GM18873 (cell line): ENCODE measurements around the gene ARHGEF10L.

Experiments
- ATAC-seq: cut with Tn5 transposase; IDR thresholded peaks from one replicate; pipeline ENCODE4 v1.9.1; 2021; ENCODE audit warnings: mild to moderate bottlenecking, moderate library complexity, moderate number of reproducible peaks; ENCODE audit not compliant: unreplicated experiment, low FRiP score

Gene ARHGEF10L

DNA sequence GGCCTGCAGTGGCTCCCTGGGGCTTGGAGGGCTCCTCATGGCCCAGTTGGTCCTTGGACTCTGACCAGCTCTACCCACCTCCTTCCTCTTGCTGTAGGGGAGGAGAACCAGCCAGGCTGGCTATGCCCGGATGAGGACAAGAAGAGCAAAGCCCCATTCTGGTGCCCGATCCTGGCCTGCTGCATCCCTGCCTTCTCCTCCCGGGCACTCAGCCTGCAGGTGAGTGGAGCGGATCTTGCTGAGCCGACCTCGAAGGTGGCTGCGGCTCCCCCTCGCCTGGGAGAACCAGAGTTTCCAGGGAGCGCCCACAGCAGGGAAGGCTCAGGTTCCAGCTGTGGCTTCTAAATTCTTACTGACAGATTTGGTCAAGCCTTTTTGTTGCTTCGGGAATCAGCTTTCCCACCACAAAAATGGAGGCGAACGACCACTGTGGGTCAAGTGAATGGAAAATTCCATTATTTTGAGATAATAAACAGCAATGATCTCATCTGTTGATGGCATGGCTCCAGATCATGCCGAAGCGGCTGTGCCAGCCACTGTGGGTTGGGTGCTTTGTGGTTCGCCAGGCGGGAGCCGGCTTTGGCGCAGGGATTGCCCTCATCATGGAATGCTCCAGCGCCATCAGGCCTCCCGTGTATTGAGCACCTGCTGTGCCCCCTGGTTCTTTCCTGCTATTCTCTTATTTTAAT lies 109.1 kb downstream of the ARHGEF10L start:
- ATAC-seq = no peak

DNA sequence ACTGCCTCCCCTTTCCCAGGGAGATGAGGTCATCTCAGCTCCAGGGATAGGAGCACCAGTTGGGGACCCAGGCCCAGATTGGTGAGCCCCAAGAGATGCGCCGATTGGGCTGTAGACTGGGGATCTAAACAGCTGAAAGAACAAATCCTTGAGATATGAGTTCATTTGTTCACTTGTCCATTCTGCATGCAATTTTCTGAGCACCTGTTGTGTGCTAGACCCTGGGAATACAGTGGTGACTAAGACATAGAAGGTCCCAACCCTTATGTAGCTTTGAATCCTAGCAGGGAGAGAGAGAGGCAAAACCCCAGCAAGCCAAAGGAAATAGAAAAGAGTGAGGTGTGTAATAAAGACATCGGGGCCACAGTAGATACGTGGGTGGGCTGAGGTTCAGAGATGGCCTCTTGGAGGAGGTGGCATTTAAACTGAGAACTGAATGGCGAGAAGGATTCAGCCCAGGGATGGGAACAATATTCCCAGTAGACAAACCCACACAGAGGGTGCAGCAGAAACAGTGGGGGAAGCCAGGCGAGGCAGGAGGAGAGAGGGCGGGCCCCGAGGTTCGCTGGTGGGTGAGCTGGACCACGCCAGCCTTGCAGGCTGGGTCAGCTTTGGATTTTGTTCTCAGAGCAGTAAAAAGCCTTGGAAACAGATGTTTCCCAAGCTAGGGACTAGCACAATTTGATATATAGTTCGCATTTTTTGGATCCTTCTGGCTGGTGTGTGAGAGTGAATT lies 110.0 kb downstream of the ARHGEF10L start:
- ATAC-seq = no peak

DNA sequence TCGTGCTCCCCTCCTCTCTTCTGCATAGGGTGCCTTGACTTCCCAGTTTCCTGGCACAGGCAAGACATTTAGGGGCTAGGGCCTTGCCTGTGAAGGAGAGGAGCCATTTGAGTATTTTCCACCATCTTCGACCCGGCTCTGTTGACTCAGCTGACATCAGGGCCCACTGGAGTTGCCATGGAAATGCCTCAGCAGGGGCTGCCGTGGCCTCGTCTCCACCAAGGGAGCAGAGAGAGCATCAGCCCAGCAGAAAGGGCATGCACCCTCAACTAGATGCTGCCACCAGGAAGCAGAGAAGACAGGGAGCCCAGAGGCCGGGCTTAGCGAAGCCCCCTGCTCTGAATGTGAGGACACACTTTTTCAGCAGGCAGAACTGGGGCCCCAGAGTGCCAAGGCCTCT lies 113.8 kb downstream of the ARHGEF10L start:
- no peak for ATAC-seq

DNA sequence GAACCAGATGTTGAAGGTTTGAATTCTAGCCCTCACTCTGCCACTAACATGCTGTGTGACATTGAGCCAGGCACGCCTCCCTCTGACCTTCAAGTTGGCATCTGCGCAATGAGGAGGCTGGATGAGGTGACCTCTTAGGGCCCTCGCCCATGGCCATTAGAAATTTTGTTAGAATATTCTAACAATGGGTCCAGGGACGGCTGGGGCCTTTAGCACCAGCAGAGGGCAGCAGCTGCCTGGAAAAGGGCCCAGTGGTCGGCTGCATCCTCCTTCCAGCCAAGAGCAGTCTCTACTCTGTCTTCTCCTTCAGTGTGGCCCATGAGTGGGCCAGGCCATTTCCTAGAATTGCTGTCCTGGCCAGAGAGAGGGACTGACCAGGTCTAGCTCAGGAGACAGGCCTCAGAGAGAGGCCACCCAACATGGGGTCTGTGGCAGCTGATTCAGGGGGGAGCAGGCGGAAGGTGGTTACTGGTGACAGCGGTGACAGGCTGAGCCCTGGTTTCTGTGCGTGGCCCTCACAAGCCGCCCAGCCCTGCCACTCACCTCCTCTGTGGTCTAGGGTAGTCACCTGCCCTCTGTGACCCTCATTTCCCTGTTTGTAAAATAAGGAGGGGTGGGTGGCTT lies 114.3 kb downstream of the ARHGEF10L start:
- ATAC-seq = no peak

DNA sequence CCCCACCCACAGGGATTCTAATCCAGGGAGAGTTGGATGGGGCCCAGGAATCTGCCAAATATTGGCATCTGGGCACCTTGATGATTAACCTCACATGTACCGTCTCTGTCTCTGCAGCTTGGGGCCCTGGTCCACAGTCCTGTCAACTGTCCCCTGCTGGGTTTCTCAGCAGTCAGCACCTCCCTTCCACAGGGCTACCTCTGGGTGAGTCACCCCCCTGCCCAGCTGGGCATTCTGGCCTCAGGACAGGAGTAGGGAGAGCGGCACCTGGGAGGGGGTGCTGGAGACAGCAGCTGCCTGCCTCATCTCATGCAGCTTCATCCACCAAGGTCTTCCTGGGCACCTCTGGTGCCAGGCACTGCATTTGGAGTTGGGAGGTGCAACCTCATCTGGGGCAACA lies 115.0 kb downstream of the ARHGEF10L start:
- ATAC-seq = no peak

DNA sequence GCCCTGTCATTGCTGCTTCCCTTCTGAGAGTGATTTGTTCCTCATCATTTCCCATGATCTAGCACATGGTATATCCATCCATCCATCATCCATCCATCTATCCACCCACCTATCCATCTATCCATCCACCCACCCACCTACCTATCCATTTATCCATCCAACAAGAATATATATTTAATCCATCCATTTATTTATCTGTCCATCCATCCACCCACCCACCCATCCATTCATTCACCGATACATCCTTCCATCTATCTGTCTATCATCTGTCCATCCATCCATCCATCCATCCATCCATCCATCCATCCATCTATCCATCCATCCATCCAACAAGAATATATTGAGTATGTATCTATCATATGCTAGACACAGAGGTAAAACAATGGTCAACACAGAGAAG lies 115.7 kb downstream of the ARHGEF10L start:
- no peak for ATAC-seq

DNA sequence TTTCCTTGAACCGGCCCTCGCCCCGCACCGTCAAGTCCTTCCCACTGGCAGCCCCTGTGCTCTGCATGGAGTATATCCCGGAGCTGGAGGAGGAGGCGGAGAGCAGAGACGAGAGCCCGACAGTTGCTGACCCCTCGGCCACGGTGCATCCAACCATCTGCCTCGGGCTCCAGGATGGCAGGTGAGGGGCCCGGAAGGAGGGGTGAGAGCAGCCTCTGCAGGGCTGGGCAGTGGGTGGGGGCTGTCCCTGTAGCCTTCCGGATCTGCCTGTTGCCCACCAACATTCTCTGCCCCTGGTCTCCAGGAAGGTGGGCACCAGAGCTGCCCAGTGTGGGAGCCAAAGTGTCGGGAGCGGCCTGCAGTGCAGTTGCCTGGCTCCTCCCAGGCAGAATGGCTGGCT lies 116.4 kb downstream of the ARHGEF10L start:
- ATAC-seq = no peak

DNA sequence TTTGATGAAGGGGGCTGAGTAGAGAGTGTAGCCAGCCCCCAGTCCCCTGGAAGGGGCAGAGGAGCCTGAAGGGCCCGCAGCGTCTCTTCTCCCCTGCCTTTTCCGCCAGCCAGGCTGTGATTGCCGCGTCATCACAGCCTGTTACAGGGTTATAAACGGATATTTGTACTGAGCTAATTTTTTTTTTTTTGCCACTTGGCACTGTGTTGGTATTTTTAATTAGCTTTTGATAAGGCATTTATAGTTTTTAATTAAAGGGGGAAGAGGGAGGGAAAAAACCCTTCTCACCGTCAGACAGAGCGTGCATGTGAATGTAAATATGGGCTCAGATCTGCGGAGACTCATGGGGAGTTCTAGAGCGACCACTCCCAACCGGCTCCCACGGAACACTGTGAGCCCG lies 117.9 kb downstream of the ARHGEF10L start:
- ATAC-seq = no peak

DNA sequence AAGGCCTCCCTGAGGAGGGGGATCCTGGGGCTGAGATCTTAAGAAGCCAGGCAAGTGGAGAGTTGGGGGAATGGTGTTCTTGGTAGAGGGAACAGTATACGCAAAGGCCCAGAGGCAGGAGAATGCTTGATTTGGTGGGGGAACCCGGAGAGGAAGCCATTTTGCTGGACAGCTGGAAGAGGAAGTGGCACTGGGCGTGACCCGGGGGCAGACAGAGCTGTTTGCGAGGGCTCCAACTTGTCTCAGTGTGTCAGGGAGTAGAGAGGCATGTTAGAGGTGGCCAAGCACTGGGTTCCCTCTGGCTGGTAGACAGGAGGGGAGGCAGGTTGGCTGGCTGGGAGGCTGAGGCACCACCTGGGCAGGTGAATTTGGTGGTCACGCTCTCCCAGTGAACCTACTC lies 119.3 kb downstream of the ARHGEF10L start:
- no peak for ATAC-seq

DNA sequence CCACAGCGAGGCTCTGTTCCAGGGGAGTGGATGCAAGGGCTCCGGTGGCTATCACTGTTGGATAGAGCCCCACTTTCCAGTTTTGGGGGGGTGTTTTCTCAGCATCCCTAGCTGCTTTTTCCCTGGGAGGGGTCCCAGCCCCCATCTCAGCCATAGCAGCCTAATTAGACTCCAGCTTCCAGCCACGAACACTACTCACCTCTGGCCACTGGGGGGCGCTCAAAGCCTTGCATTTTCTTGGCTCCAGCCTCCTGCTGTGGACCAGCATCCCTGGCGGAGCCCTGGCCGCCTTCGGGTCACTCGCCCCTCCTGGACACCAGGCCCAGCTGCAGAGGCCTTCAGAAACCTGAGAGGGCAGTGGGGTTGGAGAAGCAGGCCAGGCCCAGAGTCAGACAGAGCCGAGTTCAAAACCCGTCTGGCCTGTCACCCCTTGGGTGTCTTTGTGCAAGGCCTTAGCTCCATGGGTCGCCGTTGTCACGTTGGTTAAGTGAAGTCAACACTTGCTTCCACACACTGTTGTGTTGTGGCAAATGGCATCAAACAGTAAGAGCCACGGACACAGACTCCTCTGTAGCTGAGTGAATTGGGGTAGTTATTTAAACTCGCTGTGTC lies 122.2 kb downstream of the ARHGEF10L start:
- no peak for ATAC-seq

DNA sequence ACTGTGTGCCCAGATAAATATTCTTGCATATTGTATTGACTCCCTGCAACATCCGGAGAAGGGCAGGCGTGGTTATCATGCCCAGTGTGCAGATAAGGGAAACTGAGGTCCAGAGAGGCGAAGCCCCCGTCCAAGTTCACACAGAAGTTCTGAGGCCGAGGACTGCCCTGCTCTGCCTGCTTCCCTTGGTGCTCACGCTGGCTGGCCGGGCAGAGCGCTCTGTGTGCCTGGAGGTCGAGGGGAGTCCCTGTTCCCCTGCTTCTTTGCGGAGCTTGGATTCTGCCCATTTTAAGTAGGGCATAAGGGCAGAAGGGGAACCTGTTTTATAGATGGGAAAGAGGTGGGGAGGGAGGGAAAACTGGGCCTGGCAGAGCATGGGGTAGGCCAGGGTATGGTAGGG lies 122.8 kb downstream of the ARHGEF10L start:
- no peak for ATAC-seq

DNA sequence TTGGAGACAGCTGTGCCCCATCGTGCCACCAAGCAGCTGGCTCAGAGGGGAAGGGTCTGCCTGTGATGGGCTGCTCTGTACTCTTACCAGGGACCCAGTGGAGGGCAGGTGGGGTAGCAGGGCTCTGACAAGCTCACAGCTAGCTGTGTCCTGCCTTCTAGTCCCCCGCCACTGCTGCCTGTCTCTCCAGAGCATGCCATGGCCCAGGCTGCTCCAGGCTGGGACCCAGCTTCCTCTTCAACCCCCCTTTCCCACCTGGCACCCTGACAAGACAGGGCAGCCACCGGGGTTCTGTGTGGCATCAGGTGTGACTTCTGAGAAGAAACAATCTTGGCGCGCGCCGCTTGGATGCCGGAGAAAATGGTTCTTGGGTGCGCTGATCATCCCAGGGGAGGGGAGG lies 123.3 kb downstream of the ARHGEF10L start:
- ATAC-seq = no peak

DNA sequence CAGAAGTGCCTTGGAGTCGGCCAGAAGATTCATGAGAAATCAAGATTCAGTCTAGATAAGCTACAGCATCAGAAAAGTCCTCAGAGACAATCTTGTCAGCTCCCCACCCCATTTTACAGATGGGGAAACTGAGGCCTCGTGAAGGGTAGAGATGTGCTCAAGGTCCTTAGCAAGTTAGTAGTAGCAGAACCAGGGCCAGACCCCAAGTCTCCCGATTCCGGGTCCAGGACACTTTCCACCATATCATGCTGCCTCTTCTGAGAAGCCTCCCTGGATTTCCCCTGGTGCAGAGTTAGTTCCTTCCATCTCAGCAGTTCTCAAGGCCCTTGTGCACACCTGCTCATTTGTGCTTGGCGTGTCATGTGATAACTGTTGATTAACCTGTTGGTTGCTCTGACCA lies 124.1 kb downstream of the ARHGEF10L start:
- no peak for ATAC-seq

DNA sequence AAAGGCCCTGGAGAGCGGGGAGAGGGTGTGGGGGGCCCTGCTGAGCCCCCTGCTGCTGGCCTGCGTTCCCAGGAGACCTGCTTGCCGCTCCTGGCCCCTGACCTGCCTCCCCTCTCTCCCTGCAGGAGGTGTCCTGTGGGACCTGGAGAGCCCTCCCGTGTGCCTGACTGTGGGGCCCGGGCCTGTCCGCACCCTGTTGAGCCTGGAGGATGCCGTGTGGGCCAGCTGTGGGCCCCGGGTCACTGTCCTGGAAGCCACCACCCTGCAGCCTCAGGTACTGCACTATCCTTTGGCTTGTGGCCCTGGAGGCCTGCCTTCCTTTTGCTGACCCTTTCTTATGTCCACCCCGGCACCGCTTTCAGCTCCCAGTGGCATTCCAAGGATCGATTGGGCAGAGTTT lies 124.8 kb downstream of the ARHGEF10L start:
- ATAC-seq = no peak

DNA sequence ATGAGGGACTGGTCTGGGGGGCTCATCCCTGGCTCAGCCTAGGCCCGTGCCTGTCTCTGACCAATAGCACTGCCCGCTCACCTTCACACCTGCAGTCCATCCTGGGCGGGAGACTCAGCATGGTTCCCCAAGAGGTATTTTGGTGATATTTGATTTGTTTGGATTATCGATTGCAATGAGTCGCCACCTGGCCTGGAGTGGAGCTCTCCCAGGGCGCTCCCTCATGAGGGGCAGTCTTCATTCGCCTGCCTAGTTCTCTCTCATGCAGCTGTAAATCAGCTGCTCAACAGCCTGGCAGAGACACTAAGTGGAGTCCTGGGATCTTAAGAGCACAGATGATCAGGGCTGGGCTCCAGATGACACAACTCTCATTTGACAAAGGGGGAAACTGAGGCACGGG lies 125.6 kb downstream of the ARHGEF10L start:
- ATAC-seq = no peak

DNA sequence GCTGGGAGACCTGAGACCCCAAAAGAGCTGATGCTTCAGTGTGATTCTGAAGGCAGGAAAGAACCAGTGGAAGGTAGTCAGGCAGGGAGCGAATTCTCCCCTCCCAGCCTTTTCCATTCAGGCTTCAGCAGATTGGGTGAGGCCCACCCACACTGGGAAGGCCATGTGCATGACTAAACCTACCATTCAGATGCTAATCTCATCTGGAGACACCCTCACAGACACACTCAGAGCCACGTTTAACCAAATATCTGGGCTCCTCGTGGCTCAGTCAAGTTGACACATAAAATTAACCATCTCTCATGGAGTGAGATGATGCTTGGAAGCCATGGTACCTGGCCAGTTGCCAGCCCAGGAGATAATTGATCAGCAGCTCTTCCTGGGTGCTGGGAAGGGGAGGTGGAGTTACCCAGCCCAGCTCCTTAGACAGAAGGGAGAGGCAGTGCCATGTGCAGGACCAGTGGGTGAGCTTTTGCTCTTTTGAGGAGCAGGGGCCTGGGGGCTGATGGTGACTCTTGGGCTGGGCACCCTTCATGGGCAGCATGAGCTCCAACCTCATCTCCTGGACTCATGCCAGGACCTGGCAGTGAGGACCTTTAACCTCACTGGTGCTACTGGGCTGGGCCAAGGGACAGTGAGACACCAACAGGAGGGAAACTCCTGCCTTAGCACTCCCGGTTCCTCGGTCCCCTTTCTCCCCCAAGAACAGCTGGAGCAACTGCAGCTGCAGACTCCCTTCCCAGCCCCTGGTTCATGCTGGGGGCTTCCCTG lies 126.6 kb downstream of the ARHGEF10L start:
- ATAC-seq = no peak

DNA sequence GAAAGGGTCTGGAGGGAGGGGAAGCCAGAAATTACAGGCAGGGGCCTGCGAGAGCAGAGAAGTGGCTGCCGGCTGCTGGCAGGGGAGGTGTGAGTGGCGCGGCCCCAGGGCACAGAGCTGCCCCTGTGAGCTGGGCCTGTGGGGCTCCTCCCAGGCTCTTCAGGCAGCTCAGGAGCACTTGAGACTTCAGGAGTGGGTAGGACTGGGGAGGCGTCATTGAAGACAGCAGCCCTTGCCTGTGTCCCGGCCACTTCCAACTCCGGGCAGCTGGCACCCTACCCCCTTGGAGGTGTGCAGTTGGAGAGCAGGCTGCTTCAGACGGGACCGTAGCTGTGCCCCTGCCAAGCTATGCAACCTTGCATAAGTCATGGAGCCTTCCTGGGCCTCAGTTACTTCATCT lies 128.1 kb downstream of the ARHGEF10L start:
- no peak for ATAC-seq

DNA sequence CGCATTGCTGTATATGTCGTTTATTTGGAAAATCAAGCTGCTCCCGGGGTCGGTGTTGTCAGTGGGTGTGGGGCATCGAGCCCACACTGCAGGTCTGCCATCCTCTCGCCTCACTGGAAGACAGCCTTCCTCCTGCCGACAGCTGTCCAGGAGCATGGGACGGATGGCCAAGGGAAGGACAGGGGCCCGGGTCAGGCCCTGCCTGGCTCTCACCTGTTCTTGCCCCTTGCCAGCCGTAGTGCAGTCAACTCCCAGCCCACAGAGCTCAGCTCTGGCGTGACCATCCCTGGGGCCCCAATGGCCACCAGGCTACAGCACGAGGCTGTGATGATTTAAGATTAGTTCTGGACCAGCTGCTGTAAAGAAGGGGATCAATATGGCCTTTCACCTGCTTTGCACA lies 128.7 kb downstream of the ARHGEF10L start:
- no peak for ATAC-seq

DNA sequence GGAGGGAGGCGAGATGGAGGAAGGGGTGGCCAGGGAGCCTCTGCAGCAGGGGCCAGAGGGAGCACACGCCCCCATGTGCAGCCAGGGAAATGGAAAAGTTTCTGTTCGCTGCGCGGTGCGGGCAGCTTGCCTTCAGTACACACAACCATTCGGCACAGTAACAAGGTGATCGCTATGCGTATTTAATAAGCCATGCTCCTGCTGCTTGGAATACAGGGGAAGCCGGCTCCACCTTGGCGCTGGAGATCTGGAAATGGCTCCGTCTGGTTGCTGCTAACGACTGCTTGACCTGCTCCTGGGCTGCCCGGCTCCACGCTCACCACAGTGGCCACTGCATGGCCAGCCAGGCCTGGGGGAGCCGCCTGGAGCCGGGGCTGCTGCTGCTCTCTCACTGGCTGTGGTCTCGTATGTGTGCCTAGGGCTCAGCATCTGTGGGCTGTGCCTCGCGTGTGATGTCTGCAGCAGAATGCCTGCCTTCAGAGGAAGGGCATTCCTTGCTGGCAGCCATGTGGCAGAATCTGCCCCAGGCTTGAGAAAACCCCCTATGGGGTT lies 129.2 kb downstream of the ARHGEF10L start:
- ATAC-seq = no peak

DNA sequence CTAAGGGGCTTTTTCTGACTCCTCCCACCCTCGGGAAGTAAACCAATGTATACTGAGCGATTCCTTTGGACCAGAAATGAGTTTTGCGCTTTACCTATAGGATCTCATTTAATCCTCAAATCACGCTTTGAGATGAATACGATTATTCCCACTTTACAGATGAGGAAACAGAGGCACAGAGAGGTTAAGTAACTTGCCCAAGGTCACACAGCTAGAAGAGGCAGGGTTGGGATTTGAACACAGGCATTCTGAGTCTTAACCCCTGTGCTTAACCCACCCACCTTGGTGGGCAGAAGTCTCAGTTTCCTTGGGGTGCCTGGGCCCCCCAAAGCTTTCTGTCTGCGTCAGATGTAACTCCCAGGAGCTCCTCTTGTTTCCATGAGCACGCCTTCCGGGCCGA lies 129.8 kb downstream of the ARHGEF10L start:
- ATAC-seq = no peak
